Stimulated activated CD4-positive, alpha-beta T cell treated with anti-CD3 and anti-CD28 coated beads, Interleukin-2, amount 100 ng/mL, for 48 hours (primary cell): ENCODE measurements around the gene SFXN2.
"Not testable (repeated sequence)": the region's sequence is repeated elsewhere in the genome, so short reads cannot be mapped to it uniquely, and the experiment has no call there.

Experiments used
- DNase-seq, 2 donors: peaks; one replicate each; pipeline ENCODE4 v3.0.0-alpha.2; 2020

Gene SFXN2

GRCh38 chr10:102758240-102758932, 44.0 kb downstream of the SFXN2 start:
- no peak for DNase-seq

GRCh38 chr10:102758933-102759262, 44.5 kb downstream of the SFXN2 start:
- not testable (repeated sequence) for DNase-seq

- no peak for DNase-seq
Measured at GRCh38 chr10:102759497-102760210, 45.2 kb downstream of the SFXN2 start.

GRCh38 chr10:102761981-102762380, 47.5 kb downstream of the SFXN2 start:
- DNase-seq, result no peak

GRCh38 chr10:102762401-102763015, 48.1 kb downstream of the SFXN2 start:
- no peak for DNase-seq

GRCh38 chr10:102763037-102763607, 48.7 kb downstream of the SFXN2 start:
- DNase-seq, result no peak

- no peak for DNase-seq
Measured at GRCh38 chr10:102764470-102765161, 50.2 kb downstream of the SFXN2 start.

GRCh38 chr10:102765336-102765735, 50.9 kb downstream of the SFXN2 start:
- DNase-seq, result no peak

- DNase-seq, result no peak
Measured at GRCh38 chr10:102767428-102768160, 53.2 kb downstream of the SFXN2 start.

- no peak for DNase-seq
Measured at GRCh38 chr10:102769375-102770107, 55.1 kb downstream of the SFXN2 start.

- DNase-seq, result no peak
Measured at GRCh38 chr10:102770108-102770482, 55.7 kb downstream of the SFXN2 start.

GRCh38 chr10:102770792-102771191, 56.4 kb downstream of the SFXN2 start:
- no peak for DNase-seq

- DNase-seq, result no peak
Measured at GRCh38 chr10:102773320-102773719, 58.9 kb downstream of the SFXN2 start.

- no peak for DNase-seq
Measured at GRCh38 chr10:102773986-102774385, 59.5 kb downstream of the SFXN2 start.

- DNase-seq, result no peak
Measured at GRCh38 chr10:102775201-102775934, 60.9 kb downstream of the SFXN2 start.

- peak in 1 of 2 donors; percentile 13 for DNase-seq
Measured at GRCh38 chr10:102775935-102776669, 61.7 kb downstream of the SFXN2 start.

- no peak for DNase-seq
Measured at GRCh38 chr10:102776779-102777456, 62.5 kb downstream of the SFXN2 start.

GRCh38 chr10:102777711-102778453, 63.4 kb downstream of the SFXN2 start:
- no peak for DNase-seq

GRCh38 chr10:102778781-102779180, 64.3 kb downstream of the SFXN2 start:
- no peak for DNase-seq
